NB4 (cell line): ENCODE results near the gene TBC1D25.

Experiments
- DNase-seq: peaks from one replicate; pipeline ENCODE4 v3.0.0; 2010; ENCODE audit warnings: low read depth
- H3K4me3 ChIP-seq: one replicate; pipeline ENCODE4 v1.5.1; 2011; ENCODE audit warnings: mild to moderate bottlenecking, low read depth, low read length, moderate library complexity
- CTCF ChIP-seq: IDR thresholded peaks from one replicate; pipeline ENCODE4 v1.5.1; 2012; ENCODE audit warnings: low read depth, low read length
- MAX ChIP-seq: IDR thresholded peaks from 2 replicates; pipeline ENCODE4 v1.6.1; 2011; ENCODE audit warnings: low read depth, low read length
- MYC ChIP-seq: IDR thresholded peaks from 2 replicates; pipeline ENCODE4 v1.6.1; 2011; ENCODE audit warnings: low read depth, low read length
- POLR2A ChIP-seq: IDR thresholded peaks from 2 replicates; pipeline ENCODE4 v1.6.1; 2011; ENCODE audit warnings: mild to moderate bottlenecking; ENCODE audit not compliant: insufficient read length; ENCODE audit errors: extremely low read depth

TBC1D25 gene

GRCh38 chrX:48511560-48511959, 28.0 kb upstream of the TBC1D25 start:
- H3K4me3 ChIP-seq, result no peak overlapping the region
- DNase-seq, result no peak
- TF ChIP-seq POLR2A, result no peak
- peak; percentile 52 for TF ChIP-seq CTCF
- TF ChIP-seq MAX, result no peak

- no peak for DNase-seq
- no peak overlapping the region for H3K4me3 ChIP-seq
- no peak for TF ChIP-seq POLR2A
- TF ChIP-seq MYC, result no peak
- TF ChIP-seq CTCF, result no peak
- TF ChIP-seq MAX, result no peak
Observed at GRCh38 chrX:48512371-48512935, 27.1 kb upstream of the TBC1D25 start.

GRCh38 chrX:48513670-48514069, 25.8 kb upstream of the TBC1D25 start:
- TF ChIP-seq CTCF (no peak), MAX (no peak), POLR2A (no peak), MYC (no peak)
- H3K4me3 ChIP-seq, result no peak overlapping the region
- no peak for DNase-seq

- TF ChIP-seq MYC (no peak), CTCF (no peak), POLR2A (no peak), MAX (no peak)
- no peak for DNase-seq
- no peak overlapping the region for H3K4me3 ChIP-seq
Observed at GRCh38 chrX:48514126-48514806, 25.2 kb upstream of the TBC1D25 start.

- no peak overlapping the region for H3K4me3 ChIP-seq
- DNase-seq, result no peak
- TF ChIP-seq POLR2A (no peak), CTCF (no peak), MYC (no peak), MAX (no peak)
Observed at GRCh38 chrX:48514868-48515460, 24.6 kb upstream of the TBC1D25 start.
